Osteocyte (in vitro differentiated cells): ENCODE results near the gene PCARE. TPM values are rescaled to one million over a fixed set of nuclear protein-coding genes. Genes with fewer than 3 reads are reported as not detected.

Source experiments
- DNase-seq: peaks from one replicate; pipeline ENCODE4 v3.0.0; 2021; ENCODE audit warnings: mixed read lengths; ENCODE audit not compliant: unreplicated experiment; ENCODE audit errors: extremely low spot score
- H3K27ac Mint-ChIP-seq: one replicate; pipeline ENCODE4 v1.8.0; 2021; ENCODE audit warnings: mild to moderate bottlenecking, mixed read lengths; ENCODE audit not compliant: unreplicated experiment
- H3K27me3 Mint-ChIP-seq: one replicate; pipeline ENCODE4 v1.8.0; 2021; ENCODE audit warnings: mixed read lengths; ENCODE audit not compliant: unreplicated experiment
- H3K36me3 Mint-ChIP-seq: one replicate; pipeline ENCODE4 v1.8.0; 2021; ENCODE audit warnings: mixed read lengths; ENCODE audit not compliant: unreplicated experiment
- H3K4me1 Mint-ChIP-seq: one replicate; pipeline ENCODE4 v1.8.0; 2021; ENCODE audit warnings: mixed read lengths; ENCODE audit not compliant: unreplicated experiment
- H3K4me3 Mint-ChIP-seq: one replicate; pipeline ENCODE4 v1.8.0; 2021; ENCODE audit warnings: mild to moderate bottlenecking, moderate library complexity, mixed read lengths; ENCODE audit not compliant: unreplicated experiment
- H3K9me3 Mint-ChIP-seq: one replicate; pipeline ENCODE4 v1.8.0; 2021; ENCODE audit warnings: mixed read lengths; ENCODE audit not compliant: unreplicated experiment
- total RNA-seq: library from RNA; stranded (reverse); gene quantifications from 2 replicates; pipeline ENCODE4 v1.2.1, GENCODE V29; 2021
- TF ChIP-seq, protein P1 (sequence below): fragments of 200-600 bp; sonication (generic); IDR thresholded peaks from 2 replicates; pipeline ENCODE4 v1.5.0; 2021; ENCODE audit warnings: antibody characterized with exemption, mild to moderate bottlenecking, moderate library complexity

The PCARE gene
- total RNA-seq, 1 donor from 2014 or later: not detected

DNA sequence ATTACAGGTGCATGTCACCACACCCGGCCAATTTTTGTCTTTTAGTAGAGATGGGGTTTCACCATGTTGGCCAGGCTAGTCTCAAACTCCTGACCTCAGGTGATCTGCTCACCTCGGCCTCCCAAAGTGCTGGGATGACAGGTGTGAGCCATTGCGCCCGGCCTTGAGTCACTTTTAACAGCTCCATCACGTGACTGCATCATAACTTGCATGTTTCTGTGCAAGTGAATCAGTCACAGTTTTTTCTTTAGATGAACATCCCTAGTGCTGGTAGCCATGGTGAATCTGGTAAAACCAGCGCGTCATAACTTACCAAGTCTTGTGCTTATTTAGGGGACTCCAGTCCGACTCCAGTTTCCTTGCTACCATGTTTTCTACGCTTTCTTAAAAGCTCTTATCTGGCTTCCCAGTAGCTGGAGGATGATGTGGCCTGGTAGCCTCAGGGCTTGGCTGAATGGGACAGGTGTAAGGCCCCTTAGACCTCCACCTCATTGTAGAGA is 33.1 kb downstream of the PCARE start:
- H3K36me3 Mint-ChIP-seq: no peaks in the 10 kb centered on the region
- H3K27me3 Mint-ChIP-seq: peaks cover 8% of the 10 kb centered on the region
- no peaks in the 10 kb centered on the region for H3K9me3 Mint-ChIP-seq
- H3K27ac Mint-ChIP-seq: no peak overlapping the region
- TF ChIP-seq, protein P1, sequence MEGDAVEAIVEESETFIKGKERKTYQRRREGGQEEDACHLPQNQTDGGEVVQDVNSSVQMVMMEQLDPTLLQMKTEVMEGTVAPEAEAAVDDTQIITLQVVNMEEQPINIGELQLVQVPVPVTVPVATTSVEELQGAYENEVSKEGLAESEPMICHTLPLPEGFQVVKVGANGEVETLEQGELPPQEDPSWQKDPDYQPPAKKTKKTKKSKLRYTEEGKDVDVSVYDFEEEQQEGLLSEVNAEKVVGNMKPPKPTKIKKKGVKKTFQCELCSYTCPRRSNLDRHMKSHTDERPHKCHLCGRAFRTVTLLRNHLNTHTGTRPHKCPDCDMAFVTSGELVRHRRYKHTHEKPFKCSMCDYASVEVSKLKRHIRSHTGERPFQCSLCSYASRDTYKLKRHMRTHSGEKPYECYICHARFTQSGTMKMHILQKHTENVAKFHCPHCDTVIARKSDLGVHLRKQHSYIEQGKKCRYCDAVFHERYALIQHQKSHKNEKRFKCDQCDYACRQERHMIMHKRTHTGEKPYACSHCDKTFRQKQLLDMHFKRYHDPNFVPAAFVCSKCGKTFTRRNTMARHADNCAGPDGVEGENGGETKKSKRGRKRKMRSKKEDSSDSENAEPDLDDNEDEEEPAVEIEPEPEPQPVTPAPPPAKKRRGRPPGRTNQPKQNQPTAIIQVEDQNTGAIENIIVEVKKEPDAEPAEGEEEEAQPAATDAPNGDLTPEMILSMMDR: no peak
- no peak for DNase-seq
- H3K4me3 Mint-ChIP-seq: no peak overlapping the region
- peaks cover 6% of the 10 kb centered on the region for H3K4me1 Mint-ChIP-seq

DNA sequence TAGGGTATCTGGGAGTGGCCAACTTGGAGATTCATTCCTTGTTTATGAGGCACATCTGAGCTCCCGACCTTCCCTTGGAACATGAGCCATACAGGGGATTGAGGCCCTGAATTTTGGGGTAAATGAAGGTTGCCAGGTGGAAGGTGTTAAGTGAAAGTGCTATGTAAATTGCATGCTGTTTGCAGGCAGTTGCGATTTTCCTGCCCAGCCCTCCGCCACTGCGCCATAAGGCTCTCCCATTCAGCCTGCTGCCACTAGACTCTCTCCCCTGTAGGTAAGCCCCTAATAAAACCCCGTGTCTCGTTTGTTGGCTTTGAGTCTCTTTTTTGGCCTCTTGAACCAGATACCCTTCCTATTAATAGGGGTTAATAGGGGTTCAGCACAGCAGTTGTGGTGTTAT is 33.8 kb downstream of the PCARE start:
- Mint-ChIP-seq H3K9me3 (no peaks in the 10 kb centered on the region), H3K4me1 (peaks cover 6% of the 10 kb centered on the region), H3K36me3 (no peaks in the 10 kb centered on the region), H3K27ac (no peak overlapping the region), H3K27me3 (peaks cover 4% of the 10 kb centered on the region), H3K4me3 (no peak overlapping the region)
- TF ChIP-seq, protein P1: no peak
- no peak for DNase-seq

DNA sequence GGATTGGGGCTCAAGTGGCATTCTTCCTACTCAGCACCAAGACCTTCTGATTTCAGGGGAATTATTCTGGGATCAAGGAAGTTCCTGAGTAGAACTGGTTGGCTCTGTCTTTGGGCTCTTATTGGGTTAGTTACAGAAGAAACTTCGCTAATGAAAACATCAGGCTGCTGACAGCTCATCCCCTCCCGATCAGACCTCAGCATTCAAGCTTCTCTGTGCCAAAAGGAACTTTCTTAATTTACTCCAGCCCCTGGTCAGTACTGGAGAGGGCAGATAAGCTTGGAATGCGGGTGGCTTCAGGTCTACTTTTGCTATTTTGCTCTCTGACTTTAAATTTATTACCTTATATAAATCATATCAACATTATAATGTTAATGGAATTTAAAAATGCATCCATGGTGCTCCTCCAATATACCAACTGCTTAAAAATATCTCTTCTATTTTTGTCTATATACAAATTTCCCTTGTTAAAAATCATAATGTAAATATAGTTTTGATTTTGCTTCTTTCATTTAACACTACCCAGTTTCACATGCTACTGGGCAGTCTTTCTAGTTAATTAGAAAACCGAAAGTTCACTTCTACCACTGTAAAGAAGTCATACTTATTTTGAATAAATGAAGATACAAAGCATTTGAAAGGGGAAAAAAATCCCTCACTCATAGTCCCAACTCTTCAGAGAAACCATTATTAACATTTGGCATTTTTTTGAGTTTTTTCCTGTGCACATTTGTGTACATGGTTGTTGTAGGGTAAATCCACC is 34.4 kb downstream of the PCARE start:
- Mint-ChIP-seq H3K9me3 (no peaks in the 10 kb centered on the region), H3K27ac (no peak overlapping the region), H3K4me1 (peaks cover 6% of the 10 kb centered on the region), H3K27me3 (peaks cover 4% of the 10 kb centered on the region), H3K4me3 (no peak overlapping the region), H3K36me3 (no peaks in the 10 kb centered on the region)
- no peak for DNase-seq
- TF ChIP-seq, protein P1: no peak

DNA sequence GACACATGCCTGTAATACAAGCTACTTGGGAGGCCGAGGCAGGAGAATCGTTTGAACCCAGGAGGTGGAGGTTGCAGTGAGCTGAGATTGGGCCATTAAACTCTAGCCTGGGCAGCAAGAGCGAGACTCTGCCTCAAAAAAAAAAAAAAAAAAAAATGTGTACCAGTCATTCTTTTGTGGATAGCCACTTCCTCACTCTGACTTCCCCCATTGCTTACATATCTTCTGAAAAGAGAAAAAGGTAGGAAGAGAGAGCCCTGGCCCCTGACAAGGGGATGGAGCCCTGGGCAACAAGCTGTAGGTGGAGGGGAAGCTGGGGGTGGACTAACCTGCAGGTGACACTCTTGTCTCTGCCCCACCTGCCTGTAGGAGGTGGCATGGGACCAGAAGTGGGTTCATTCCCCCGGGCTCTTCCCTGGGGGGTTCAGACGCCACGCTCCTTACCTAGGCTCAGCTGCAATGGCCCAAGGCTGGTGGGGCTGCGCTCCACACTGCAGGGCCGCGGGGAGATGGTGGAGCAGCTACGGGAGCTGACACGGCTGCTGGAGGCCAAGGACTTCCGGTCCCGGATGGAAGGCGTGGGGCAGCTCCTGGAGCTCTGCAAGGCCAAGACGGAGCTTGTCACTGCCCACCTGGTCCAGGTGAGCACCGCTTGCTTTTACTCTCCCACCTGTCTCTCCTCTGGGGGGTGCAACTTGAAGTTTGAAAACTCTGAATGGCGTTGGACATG is 39.1 kb downstream of the PCARE start:
- H3K27ac Mint-ChIP-seq: no peak overlapping the region
- H3K4me1 Mint-ChIP-seq: peaks cover 2% of the 10 kb centered on the region
- TF ChIP-seq, protein P1: no peak
- H3K36me3 Mint-ChIP-seq: no peaks in the 10 kb centered on the region
- H3K27me3 Mint-ChIP-seq: peaks cover 10% of the 10 kb centered on the region
- no peak overlapping the region for H3K4me3 Mint-ChIP-seq
- no peaks in the 10 kb centered on the region for H3K9me3 Mint-ChIP-seq
- no peak for DNase-seq

DNA sequence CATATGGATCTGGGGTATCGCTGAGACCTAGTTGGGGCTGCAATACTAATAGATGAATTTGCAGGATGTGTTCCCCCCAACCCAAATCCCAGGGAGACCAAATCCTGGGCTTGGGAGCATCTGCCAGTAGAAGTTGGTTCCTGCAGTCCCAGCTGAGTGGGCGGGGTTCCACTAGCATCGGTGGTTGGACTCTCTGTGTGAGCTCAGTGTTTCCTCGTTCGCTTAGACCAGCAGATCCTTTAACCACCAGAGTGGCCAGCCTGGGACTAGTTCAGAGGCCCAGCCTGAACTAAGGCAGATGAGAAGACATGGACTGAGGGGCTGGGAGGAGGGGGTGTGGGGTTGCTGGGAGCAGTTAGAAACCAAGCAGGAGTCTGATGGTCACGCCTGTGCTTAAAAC is 40.7 kb downstream of the PCARE start:
- TF ChIP-seq, protein P1: no peak
- Mint-ChIP-seq H3K27me3 (peaks cover 10% of the 10 kb centered on the region), H3K4me3 (no peak overlapping the region), H3K27ac (no peak overlapping the region), H3K36me3 (no peaks in the 10 kb centered on the region), H3K4me1 (peaks cover 2% of the 10 kb centered on the region), H3K9me3 (no peaks in the 10 kb centered on the region)
- no peak for DNase-seq
